NCI-H146 (cell line): ENCODE measurements around the gene FBXO7.

ENCODE experiments used
- DNase-seq: peaks from one replicate; lab custom pipeline; 2025; lab: John Stamatoyannopoulos, UW

The FBXO7 gene

GRCh38 chr22:32490279-32490678 is 15.7 kb downstream of the FBXO7 start:
- no peak for DNase-seq

- DNase-seq: no peak
Observed at GRCh38 chr22:32492111-32492510, 17.5 kb downstream of the FBXO7 start.

GRCh38 chr22:32493551-32493950 is 18.9 kb downstream of the FBXO7 start:
- DNase-seq: no peak

DNA sequence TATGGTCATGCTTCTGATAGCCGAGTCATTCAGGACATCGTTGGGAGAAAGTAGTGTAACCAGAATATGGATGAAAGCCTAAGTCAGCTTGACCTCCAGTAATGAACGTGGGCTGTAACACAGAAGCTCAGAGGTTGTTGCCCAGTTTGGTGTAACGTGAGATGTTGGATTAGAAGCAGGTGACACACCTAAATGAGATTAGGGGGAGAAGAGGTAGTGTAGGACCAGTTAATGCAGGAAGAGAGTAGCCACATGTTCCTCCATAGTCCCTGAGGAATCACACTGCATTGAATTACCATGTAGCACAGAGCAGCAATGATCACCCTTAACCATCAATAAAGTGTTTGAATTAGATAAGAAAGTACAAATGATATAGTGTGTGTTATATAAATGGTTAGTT is 20.4 kb downstream of the FBXO7 start:
- no peak for DNase-seq

- no peak for DNase-seq
Observed at GRCh38 chr22:32499666-32500065, 25.1 kb downstream of the FBXO7 start.

- DNase-seq: no peak
Observed at GRCh38 chr22:32501836-32502752, 27.5 kb downstream of the FBXO7 start.

GRCh38 chr22:32509045-32509444 is 34.4 kb downstream of the FBXO7 start:
- DNase-seq: no peak

- DNase-seq: no peak
Observed at GRCh38 chr22:32511274-32511673, 36.7 kb downstream of the FBXO7 start.

GRCh38 chr22:32511776-32512175 is 37.2 kb downstream of the FBXO7 start:
- no peak for DNase-seq

- no peak for DNase-seq
Observed at GRCh38 chr22:32512267-32512982, 37.8 kb downstream of the FBXO7 start.

DNA sequence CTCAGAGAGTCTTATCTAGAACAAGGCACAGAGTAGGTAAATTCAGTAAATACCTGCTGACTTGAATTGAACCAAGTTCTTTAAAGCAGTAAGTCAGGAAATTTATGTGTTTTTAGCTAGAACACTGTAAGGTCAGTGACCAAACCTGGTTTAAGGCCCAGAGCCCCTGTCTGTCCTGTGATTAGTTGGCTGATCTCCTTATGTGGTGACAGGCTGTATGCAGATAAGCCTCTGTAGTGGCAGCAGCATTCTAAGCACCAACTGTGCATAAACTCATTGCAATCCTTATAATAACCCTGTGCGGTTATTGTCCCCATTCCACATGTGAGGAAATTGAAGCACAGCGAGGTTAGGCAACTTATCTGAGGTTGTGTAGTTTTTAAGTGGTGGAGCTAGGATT is 40.5 kb downstream of the FBXO7 start:
- DNase-seq: no peak

GRCh38 chr22:32517488-32517887 is 42.9 kb downstream of the FBXO7 start:
- no peak for DNase-seq

GRCh38 chr22:32517921-32518320 is 43.3 kb downstream of the FBXO7 start:
- no peak for DNase-seq

DNA sequence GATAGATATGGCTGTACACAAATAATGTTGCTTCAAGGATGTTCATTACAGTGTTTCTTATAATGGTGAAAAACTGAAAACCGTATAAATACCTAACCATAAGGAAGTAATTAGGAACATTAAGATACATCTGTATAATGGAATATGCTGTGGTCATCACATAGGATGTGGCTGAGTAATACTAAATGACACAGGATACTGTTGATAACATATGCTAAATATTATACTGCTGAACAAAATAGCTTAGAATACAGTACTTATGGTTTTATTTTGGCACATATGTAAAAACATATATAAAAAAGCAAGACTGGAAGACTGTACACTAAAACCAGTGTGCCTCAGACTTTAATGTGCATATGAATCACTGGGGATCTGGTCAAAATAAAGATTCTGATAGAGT is 43.8 kb downstream of the FBXO7 start:
- DNase-seq: no peak

DNA sequence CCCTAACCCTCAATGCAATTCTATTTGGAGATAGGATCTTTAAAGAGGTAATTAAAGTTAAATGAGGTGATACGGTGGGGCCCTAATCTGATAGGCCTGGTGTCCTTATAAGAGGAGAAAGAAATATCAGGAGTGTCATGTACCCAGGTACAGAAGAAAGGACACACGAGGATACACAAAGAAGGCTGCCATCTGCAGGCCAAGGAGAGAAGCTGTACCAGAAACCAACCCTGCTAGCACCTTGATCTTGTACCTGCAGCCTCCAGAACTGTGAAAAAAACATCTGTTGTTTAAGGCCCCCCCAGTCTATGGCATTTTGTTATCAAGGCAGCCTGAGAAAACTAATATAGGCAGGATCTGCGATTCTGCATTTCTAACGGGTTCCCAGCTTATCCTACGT is 44.2 kb downstream of the FBXO7 start:
- no peak for DNase-seq

DNA sequence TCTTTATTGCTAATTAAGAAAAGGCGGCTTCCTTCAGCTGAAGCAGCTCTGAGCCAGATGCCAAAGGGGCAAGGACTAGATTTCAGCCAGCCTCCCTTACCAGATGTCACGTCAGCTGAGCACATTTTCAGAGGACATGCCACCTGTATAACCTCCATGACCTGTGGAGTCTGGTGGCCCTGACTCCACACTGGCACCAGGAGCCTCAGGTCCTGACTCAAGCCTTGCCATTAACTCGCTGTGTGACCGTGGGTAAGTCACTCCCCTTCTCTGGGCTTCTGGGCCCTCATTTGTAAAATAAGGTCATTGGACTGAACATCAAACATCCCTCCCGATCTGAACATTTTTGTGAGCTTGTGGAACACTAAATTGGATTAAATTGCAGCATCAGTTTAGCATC is 46.0 kb downstream of the FBXO7 start:
- DNase-seq: no peak

DNA sequence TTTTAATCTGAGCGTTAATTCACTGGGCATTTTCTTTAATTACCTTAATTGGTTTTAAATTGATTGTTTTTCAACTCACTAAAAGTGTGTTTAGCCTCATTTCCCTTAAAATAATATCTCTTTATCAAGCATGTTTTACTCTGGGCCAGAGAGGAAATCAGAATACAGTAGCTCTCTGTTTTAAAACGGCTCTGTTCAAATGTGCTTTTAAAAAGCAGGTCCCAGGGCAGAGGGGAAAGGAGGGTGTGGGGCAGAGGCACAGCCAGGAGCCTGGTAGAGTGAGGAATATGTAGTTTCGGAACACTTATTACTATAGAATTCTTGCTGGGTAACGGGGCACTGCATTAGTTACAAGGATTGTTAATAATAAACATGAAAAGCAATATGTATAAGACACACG is 47.6 kb downstream of the FBXO7 start:
- DNase-seq: no peak

GRCh38 chr22:32527756-32528155 is 53.1 kb downstream of the FBXO7 start:
- no peak for DNase-seq

- DNase-seq: no peak
Observed at GRCh38 chr22:32528316-32528715, 53.7 kb downstream of the FBXO7 start.

DNA sequence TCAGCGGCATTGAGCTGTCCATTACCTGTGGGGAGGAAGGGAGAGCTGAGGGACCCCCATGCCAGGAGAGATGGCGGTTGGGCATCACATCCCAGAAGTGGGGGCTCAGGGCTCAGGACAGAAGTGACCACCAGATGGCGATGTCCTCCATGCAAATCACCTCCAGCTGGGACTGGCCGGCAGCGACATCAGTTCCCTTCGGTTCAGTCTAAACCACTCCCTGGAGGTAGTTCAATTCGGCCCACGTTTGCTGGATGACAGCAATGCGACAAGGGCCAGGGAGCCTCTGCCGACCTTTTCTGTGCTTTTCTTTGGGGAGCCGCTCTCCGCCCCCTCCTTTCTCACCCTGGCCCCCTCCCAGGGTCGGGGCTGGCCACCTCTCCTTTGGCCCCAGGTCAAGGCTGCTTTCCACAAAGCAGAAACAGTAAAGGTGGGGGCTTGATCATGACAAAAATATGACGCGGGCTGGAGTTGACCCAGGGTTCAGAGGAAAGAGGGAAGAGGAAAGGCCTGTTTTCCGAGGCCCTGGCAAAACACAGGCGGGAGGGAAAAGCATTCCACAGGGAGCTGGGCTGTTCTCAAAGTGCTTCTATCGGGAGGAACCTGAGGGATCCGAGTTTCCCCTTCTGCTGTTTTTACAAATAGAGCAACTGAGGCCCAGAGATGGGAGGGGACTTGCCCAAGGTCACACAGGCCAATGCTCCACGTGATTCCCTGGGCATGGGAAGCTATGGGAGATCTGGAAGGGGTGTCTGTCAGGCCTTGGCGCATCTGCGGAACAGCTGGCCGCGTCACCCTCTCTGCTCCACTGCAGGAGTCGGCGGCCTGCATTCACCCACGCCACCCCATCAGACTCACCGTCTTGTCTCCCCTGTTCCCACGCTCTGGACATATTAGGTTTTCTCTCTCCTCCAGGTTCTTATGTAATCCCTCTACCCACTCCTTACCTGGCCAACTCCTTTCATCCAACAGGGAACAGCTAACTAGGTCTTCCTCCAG is 54.7 kb downstream of the FBXO7 start:
- DNase-seq: peak; percentile 50

DNA sequence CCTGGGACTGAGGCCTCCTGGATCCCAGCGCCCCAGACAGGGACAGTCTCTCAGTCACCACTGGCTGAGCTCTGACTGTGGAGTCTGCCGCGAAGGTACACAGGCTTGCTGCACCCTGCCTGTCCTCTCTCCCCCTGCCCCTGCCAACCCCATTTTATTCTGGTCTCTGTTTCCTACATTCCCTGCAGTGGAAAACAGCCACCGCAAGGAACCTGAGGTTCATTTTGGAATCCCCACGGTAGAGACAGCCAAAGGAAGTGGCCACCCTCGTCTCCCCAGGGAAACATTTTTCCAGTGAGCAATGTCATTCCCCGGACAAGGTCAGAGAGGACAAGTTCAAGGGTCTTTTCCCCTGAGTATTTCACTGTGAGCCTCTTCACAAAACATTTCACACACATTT is 56.6 kb downstream of the FBXO7 start:
- DNase-seq: no peak
